Esophagus muscularis mucosa (tissue), 4 donors: ENCODE data around the gene TTC23L. TPM values are rescaled to one million over a fixed set of nuclear protein-coding genes. Genes with fewer than 3 reads are reported as not detected.

Source experiments
- DNase-seq: peaks from one replicate; pipeline ENCODE4 v3.0.0-alpha.2; 2017; ENCODE audit errors: extremely low spot score
- H3K27ac ChIP-seq, 4 donors: fragments of 200-600 bp; sonication (generic); replicated peaks in 1 of 4; 1 replicate in 3 of 4; 2 replicates in 1 of 4; pipeline ENCODE4 v1.5.1; 2016 to 2019; ENCODE audit warnings: mild to moderate bottlenecking in 1 of 4
- H3K27me3 ChIP-seq, 4 donors: fragments of 200-600 bp; sonication (generic); one replicate each; pipeline versions ENCODE4 v1.5.1 to v1.6.0; 2016 to 2019
- H3K36me3 ChIP-seq, 4 donors: fragments of 200-600 bp; sonication (generic); one replicate each; pipeline ENCODE4 v1.5.1; 2016 to 2019
- H3K4me1 ChIP-seq, 4 donors: fragments of 200-600 bp; sonication (generic); one replicate each; pipeline ENCODE4 v1.5.1; 2016 to 2019
- H3K4me3 ChIP-seq, 4 donors: fragments of 200-600 bp; sonication (generic); 1 replicate in 2 of 4; 2 replicates in 2 of 4; pipeline ENCODE4 v1.5.1; 2016 to 2019; ENCODE audit warnings: mild to moderate bottlenecking in 4 of 4, moderate library complexity in 1 of 4
- H3K9me3 ChIP-seq, 4 donors: fragments of 200-600 bp; sonication (generic); 1 replicate in 3 of 4; 2 replicates in 1 of 4; pipeline ENCODE4 v1.5.1; 2016 to 2019
- EP300 ChIP-seq: sonication (generic); formaldehyde crosslinking; IDR thresholded peaks from one replicate; pipeline ENCODE4 v1.6.1; 2017; ENCODE audit warnings: antibody characterized with exemption
- POLR2A ChIP-seq: fragments of 450-650 bp; IDR thresholded peaks from one replicate; pipeline ENCODE4 v1.6.1; 2017; ENCODE audit warnings: antibody characterized with exemption, moderate library complexity, mild to moderate bottlenecking, low read depth
- POLR2AphosphoS5 ChIP-seq, 2 donors: sonication (generic); formaldehyde crosslinking; IDR thresholded peaks; one replicate each; pipeline ENCODE4 v1.6.1; 2017; ENCODE audit warnings: antibody characterized with exemption in 2 of 2
- whole genome bisulfite sequencing: methylation state at CpG from one replicate; pipeline ENCODE4 v1.1.5; 2018; 5-methylcytosine and 5-hydroxymethylcytosine counted together
- intact Hi-C: fragments of 100-400 bp; cut with DNase I; formaldehyde crosslinking; loops from one replicate; pipeline ENCODE4 v1.15.1; 2023
- total RNA-seq, 4 donors: library from RNA; depleted of rRNA; stranded (reverse); fragments of >200 nt; gene quantifications; one replicate each; pipeline versions ENCODE4 v1.1.0 to v1.2.1, GENCODE V29; 2016
- TF ChIP-seq, protein P1 (sequence below), 3 experiments: fragments of 200-600 bp in 2 of 3; fragments of 450-650 bp in 1 of 3; sonication (generic) in 2 of 3; IDR thresholded peaks; one replicate each; pipeline ENCODE4 v1.5.1; 2017 to 2019; ENCODE audit warnings: antibody characterized with exemption in 3 of 3, mild to moderate bottlenecking in 2 of 3, moderate library complexity in 1 of 3

The TTC23L gene, protein sequence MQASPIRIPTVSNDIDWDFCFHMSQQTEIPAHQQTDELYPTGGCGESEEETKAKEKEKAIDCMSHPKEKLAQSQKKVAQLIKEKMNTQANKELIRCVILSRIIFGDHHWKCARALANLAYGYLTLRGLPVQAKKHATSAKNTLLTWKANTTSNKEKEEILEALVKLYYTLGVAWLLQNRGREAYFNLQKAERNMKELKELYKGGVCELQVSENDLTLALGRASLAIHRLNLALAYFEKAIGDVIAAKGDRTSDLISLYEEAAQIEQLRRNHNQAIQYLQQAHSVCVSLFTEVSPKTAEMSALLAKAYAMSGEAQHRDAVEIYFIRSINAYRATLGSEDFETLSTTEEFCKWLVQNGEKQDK
- total RNA-seq = not detected

DNA sequence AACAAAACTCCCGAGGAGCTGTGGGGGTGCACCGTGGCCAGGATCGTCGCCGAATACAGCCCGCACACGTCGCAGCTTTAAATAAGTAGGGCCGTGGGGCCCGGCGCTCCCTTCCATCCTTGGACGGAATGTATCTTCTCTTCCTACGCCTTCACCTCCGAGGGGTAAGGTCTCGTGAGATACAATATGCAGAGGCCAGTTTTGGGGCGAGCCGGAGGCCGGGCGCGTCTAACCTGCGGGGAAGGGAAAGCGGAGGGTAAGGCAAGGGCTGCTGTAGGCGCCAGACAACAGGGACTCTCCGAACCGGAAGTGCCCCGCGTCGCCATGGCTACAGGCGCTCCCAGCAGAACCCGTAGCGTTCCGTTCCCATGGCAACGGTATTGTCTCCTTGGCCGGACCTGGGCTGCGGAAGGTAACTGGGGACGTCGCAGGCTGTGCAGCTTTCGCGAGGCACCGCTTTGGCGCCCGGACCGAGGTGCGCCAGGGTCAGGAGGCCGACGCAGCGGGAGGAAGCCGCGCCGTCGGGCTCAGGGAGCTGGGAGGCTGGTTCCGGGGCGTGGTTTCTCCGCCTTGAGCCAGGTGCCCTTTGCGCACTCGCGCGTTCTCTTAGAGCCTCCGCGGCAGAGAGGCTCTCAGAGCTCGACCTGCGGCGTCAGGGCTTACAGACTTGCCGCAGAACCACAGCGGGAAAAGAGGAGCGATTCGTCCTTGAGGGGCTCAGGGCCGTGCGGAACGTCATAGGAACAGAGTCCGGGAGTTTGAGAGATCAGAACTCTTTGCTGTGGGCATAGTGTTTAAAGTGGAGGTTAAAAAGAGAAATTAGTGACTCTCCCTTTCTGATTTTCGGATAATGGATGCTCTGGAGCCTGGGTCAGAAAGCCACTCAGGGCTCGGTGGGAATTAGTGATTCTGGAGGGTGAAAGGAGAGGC is at the start of gene TTC23L:
TTC23L (plus strand) TSS at position 380 of the 930 bp plus-strand sequence. CDS start 1,508 bp downstream, outside the sequence.
- intact Hi-C loops = loop anchor here (5.0 kb wide), 3 partner anchors 187 to 357 kb away; no protein-coding TSS in a partner anchor
- Histone ChIP-seq H3K27ac (peak within 1 kb of the TSS; percentile 66 to 78 (median 76)), H3K9me3 (no peaks in the 10 kb centered on the region), H3K36me3 (no peaks in the 10 kb centered on the region), H3K27me3 (no peaks in the 10 kb centered on the region), H3K4me3 (peak within 1 kb of the TSS; percentile 62 to 87 (median 76)), H3K4me1 (peaks cover 3 to 14% (median 12%) of the 10 kb centered on the region in 4 donors)
- TF ChIP-seq POLR2AphosphoS5 (IDR thresholded peaks at IDR 0.05) = peak; percentile 73 to 86
- no peak for TF ChIP-seq POLR2A
- TF ChIP-seq EP300 = no peak
- WGBS = 2% methylated on average over 29 of the region's 73 CpGs
- peak; percentile 95 for DNase-seq

DNA sequence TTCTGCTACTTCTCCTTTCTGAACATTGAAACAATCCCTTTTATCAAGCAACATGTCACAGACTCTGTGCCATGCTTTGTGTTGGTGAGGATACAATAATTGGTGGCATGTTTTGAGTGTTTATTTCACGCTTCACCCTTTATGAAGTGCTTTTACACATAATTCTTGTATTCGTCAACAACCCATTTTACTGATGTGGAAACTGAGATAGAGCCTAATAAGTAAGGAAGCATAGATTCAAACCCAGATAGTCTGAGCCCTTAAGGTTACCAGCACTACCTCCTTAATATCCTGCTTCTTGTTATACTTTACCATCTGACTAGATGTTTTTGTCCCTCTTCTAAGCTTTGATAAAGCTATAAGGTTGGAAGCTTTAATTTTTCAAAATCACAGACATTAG is 49.3 kb upstream of the TTC23L start:
- Histone ChIP-seq H3K4me3 (no peak overlapping the region), H3K27me3 (no peaks in the 10 kb centered on the region), H3K9me3 (peaks cover 0 to 8% (median 3%) of the 10 kb centered on the region in 4 donors), H3K36me3 (no peaks in the 10 kb centered on the region), H3K4me1 (peaks cover 0 to 15% (median 10%) of the 10 kb centered on the region in 4 donors), H3K27ac (peak overlapping the region in 1 of 4 donors; percentile 20)
- TF ChIP-seq, protein P1, sequence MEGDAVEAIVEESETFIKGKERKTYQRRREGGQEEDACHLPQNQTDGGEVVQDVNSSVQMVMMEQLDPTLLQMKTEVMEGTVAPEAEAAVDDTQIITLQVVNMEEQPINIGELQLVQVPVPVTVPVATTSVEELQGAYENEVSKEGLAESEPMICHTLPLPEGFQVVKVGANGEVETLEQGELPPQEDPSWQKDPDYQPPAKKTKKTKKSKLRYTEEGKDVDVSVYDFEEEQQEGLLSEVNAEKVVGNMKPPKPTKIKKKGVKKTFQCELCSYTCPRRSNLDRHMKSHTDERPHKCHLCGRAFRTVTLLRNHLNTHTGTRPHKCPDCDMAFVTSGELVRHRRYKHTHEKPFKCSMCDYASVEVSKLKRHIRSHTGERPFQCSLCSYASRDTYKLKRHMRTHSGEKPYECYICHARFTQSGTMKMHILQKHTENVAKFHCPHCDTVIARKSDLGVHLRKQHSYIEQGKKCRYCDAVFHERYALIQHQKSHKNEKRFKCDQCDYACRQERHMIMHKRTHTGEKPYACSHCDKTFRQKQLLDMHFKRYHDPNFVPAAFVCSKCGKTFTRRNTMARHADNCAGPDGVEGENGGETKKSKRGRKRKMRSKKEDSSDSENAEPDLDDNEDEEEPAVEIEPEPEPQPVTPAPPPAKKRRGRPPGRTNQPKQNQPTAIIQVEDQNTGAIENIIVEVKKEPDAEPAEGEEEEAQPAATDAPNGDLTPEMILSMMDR (IDR thresholded peaks at IDR 0.05) = no peak
- TF ChIP-seq POLR2AphosphoS5 (IDR thresholded peaks at IDR 0.05) = no peak
- no peak for TF ChIP-seq EP300
- TF ChIP-seq POLR2A = no peak
- DNase-seq = no peak
- 94% methylated on average over 2 of the region's 2 CpGs for WGBS
- intact Hi-C loops = no loop called here

DNA sequence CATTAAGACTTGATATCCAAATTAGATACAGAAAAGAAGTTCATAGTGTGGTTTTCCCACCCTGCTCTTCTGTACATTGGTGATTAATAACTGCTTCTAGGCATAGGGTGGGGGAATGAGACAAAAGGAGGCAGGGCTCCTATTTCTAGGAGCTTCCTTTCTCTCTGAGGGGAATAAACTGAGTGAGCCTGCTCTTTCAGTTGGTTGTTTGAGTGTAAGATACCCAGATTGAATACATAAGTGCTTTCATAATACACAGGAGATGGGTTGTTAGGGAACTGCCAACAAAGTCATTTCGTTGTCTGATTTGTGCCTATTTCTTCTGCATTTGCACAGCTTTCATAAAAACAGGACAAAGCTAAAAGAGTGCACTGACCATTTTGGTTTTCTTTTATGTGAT is 48.9 kb upstream of the TTC23L start:
- Histone ChIP-seq H3K4me3 (no peak overlapping the region), H3K36me3 (no peaks in the 10 kb centered on the region), H3K9me3 (peaks cover 0 to 8% (median 3%) of the 10 kb centered on the region in 4 donors), H3K27me3 (no peaks in the 10 kb centered on the region), H3K4me1 (peaks cover 0 to 15% (median 10%) of the 10 kb centered on the region in 4 donors), H3K27ac (no peak overlapping the region)
- intact Hi-C loops = no loop called here
- WGBS = 83% methylated on average over 1 of the region's 1 CpG
- TF ChIP-seq, protein P1 (IDR thresholded peaks at IDR 0.05) = no peak
- no peak for TF ChIP-seq POLR2A
- TF ChIP-seq EP300 = no peak
- no peak for TF ChIP-seq POLR2AphosphoS5 (IDR thresholded peaks at IDR 0.05)
- no peak for DNase-seq

DNA sequence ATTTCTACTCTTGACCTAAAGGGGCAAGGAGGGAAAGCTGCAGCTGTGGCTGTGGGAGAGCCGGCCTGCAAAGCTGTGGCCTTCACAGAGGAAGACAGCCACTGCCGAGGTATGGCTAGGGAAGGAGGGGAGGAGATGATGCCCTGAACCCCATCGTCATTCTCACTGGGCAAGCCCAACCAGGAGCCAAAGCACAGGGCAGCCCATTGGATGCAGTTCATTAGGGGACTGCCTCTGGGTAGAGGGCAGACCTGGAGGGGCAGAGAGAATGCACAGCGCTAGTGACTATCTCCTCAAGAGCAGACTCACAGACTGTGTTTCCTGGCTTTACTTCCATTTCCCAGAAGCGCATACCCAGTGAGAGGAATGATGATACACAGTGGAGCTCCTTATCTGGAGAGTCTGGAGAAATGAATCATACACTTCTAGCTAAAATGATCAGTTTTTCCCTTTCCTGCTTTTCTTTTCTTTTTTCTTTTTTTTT is 47.2 kb upstream of the TTC23L start:
- TF ChIP-seq, protein P1 (IDR thresholded peaks at IDR 0.05) = no peak
- TF ChIP-seq POLR2A = no peak
- TF ChIP-seq POLR2AphosphoS5 (IDR thresholded peaks at IDR 0.05) = no peak
- no peak for TF ChIP-seq EP300
- H3K27me3 ChIP-seq = no peaks in the 10 kb centered on the region
- peaks cover 0 to 6% (median under 1%) of the 10 kb centered on the region in 4 donors for H3K9me3 ChIP-seq
- intact Hi-C loops = no loop called here
- peaks cover 0 to 9% (median 4%) of the 10 kb centered on the region in 4 donors for H3K36me3 ChIP-seq
- WGBS = 74% methylated on average over 4 of the region's 5 CpGs
- no peak overlapping the region for H3K4me3 ChIP-seq
- peaks cover 0 to 15% (median 10%) of the 10 kb centered on the region in 4 donors for H3K4me1 ChIP-seq
- no peak overlapping the region for H3K27ac ChIP-seq
- no peak for DNase-seq
